Stimulated activated naive CD4-positive, alpha-beta T cell treated with Interleukin-2 at 50 U/mL for 16 hours (primary cell): ENCODE measurements around the gene KIF24.
"Not testable (repeated sequence)": the region's sequence is repeated elsewhere in the genome, so short reads cannot be mapped to it uniquely, and the experiment has no call there.

Experiments
- DNase-seq: peaks from one replicate; lab custom pipeline; 2025; lab: John Stamatoyannopoulos, UW

KIF24 gene

DNA sequence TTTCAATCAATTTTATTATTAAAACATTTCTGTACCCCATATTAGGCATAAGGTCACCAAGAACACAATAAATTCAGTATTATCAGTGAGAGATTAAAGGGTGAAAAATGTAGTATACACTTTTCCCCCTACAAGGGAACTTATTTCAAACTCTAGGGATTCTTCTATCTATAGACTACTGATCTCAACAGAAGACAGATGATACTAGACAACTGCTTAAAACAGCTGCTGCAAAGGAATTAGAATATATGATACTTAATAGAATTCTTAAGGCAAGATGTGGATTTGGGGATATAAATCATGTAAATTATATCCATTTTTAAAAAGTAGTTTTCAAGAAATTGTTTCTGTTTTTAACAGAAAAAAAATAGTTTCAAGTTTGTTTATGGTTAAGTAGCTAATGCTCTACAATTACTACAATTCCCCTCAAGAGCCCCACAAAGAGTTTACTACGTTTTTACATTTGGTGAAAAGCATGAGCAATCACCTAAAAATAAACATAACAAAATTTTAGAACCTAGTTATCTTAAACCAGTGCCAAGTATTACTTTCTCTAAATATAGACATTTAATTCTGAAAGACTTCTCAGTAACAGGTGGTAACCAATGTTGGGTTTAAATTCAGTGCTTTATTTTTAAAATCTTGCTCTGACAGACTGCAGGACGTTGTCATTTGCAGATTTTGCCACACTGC is 6.0 kb downstream of the KIF24 start:
- no peak for DNase-seq

DNA sequence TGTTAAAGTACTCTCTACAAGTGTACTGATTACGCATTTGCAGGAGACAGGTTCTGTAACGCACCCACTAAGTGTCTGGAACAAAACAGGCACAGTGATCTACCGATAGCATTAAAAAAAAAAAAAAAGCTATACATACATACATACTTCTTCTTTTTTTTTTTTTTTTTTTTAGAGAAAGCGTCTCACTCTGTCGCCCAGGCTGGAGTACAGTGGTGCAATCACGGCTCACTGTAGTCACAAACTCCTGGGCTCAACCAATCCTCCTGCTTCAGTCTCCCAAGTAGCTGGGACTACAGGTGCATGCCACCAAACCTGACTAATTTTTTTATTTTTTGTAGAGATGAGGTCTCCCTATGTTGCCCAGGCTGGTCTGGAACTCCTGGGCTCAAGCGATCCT is 7.6 kb downstream of the KIF24 start:
- no peak for DNase-seq

DNA sequence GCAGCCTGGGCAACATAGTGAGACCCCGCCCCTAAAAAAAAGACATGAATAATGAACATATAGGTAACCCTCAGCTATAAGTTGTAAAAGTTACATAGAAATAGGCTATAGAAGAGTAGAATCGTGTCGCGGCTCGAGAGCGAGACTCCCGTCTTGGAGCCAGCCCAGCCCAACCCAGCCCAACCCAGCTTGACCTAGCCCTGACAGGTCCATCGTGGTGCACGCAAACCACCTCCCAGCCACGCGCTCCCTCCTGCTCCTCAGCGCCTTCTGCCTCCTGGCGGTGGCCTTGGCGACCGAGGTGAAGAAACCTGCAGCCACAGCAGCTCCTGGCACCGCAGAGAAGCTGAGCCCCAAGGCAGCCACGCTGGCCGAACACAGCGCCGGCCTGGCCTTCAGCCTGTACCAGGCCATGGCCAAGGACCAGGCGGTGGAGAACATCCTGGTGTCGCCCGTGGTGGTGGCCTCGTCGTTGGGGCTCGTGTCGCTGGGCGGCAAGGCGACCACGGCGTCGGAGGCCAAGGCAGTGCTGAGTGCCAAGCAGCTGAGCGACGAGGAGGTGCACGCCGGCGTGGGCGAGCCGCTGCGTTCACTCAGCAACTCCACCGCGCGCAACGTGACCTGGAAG is 10.8 kb downstream of the KIF24 start:
- DNase-seq: no peak

DNA sequence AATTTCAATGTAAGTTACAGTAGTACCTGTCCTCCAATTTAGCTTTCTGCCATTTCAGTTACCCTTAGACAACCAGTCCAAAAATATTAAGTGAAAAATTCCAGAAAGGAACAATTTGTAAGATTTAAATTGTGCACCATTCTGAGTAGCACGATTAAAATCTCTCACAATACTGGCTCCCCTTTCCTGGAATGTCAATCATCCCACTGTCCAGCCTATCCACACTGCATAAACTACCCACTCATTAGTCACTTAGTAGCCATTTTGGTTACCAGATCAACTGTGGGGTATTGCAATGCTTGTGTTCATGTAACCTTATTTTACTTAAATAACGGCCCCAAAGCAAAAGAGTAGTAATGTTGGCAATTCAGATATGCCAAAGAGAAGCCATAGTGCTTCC is 11.6 kb downstream of the KIF24 start:
- DNase-seq: no peak

DNA sequence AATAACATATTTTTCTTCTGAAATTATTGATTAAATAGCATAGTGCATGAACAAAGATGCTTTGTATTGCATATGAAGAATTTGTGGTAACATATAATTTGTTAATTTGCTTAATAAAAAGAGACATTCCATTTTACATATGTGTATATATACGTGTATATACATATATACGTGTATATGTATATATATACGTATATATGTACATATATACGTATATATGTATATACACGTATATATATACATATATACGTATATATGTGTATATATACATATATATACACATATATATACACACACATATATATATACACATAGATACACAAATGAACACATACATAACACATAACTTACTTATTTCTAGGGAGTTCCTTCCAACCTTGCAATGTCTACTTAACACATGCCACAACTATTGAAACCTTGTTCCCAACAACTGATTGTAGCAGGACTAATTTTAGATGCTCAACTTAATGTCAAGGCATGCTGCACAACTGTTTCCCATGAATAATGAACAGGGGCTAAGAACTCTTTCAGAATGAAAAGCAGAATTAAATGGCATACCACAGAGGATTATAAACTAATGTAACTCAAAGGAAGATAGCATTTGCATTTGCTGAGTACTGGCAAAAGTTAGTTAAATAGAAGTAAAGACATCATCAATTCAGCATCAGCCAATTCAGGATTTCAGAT is 17.4 kb downstream of the KIF24 start:
- DNase-seq: no peak

DNA sequence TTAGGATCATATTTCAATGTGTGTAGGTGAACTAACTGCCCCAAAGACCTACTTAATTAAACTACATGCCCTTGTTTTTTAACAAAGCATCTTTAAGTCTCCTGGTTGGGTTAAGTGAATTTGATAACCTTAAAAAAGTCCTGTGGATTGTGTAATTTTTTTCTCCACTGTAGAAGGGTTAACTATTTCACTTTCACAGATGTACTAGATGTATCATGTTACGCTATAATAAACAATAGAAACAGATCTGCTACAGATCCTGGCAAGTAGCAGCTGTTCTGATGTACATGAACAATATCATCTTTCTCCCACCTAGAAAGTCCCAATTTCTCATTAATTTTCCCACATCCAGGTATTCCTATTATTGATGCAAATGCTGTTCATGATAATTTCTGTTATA is 18.9 kb downstream of the KIF24 start:
- no peak for DNase-seq

DNA sequence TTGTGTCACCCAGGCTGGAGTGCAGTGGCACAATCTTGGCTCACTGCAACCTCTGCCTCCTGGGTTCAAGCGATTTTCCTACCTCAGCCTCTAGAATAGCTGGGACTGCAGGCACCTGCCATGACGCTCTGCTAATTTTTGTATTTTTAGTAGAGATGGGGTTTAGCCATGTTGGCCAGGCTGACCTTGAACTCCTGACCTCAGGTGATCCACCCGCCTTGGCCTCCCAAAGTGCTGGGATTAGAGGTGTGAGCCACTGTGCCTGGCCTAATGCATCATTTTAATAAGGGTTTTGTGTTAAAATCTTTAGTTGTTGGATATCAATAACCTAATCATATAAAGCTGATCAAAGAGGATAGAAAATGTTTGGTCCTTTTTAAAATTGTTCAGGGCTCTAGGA is 20.8 kb downstream of the KIF24 start:
- not testable (repeated sequence) for DNase-seq

DNA sequence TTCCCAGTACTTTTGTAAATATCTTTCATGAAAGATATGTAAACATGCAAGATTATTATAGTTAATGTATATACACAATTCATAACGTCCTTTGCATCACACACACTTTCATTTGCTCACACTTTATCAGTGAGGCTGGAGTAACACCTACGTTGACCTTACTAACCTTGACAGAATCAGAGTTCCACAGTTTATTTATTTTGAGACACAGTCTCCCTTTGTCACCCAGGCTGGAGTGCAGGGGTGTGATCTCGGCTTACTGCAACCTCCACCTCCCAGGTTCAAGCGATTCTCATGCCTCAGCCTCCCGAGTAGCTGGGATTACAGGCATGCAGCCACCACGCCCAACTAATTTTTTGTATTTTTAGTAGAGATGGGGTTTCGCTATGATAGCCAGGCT is 28.0 kb downstream of the KIF24 start:
- DNase-seq: not testable (repeated sequence)

DNA sequence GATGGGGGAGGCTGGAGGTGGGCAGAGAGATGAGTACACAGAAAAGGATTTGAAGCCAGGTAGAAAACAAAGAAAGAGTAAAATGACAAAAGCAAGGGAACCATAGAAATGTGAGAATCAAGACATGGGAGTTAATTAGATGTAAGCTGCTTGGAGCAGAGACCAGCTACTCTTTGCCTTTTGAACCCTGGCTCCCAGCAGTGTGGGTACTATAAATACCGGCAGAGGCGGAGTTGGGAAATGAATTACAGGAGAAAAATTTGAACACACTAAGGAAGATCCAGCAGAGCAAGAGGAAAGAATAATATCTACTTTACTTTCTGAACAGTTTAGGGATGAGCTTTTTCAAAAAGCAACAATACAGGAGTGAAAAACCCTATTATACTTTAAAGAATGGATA is 36.5 kb downstream of the KIF24 start:
- no peak for DNase-seq

DNA sequence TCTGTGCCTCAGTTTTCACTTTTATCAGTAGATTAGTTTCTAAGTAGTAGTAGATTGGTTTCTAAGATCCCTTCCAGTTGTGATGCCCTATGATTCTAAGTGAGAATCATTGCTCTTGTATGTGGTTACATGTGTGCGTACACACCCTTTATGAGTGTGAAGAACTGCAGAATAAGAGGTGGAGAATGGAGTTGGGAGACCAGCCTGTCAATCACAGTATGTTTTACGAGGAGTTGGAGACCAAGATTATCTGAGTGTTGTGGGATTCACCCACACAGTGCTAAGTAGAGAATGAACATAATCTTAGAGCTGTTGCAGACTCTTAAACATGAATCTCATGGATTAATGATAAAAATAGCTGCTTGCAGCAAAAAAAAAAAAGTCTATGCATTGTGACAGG is 37.6 kb downstream of the KIF24 start:
- DNase-seq: no peak

DNA sequence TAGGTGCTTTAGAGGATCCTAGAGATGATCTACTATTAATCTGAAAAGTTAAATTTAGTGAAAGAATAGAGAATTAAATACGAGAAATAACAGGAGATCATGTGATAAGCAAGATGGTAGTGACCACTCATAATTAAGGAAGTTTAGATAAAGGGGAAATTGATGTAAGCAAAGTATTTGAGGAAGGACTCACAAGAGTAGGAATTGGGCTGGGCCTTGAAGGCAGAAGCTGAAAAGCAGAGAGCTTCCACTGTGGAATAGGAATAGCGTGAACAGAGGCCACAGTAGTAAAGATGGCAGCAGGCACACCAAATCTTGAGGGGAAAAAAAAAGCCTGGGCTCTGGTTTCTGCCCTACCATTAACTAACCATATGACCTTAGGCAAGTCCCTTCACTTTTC is 38.0 kb downstream of the KIF24 start:
- no peak for DNase-seq

DNA sequence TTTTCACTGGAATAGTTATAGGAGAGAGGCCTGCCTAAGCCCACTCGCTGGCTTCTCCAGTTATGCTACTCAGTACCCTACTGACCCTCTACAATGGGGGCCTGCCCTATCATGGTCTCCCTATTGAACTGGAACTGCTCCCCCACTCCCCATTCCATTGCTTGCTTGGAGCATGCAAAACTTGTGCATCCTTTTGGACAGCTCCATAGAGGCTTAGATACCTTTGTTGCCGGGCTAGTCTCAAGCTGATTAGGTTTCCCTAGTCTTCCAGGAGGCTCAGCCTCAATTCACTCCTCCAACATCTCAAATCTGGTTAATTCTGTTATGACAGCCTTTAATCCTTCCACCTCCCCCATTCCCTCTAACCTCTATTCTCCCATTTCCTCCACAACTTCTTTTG is 39.9 kb downstream of the KIF24 start:
- no peak for DNase-seq

DNA sequence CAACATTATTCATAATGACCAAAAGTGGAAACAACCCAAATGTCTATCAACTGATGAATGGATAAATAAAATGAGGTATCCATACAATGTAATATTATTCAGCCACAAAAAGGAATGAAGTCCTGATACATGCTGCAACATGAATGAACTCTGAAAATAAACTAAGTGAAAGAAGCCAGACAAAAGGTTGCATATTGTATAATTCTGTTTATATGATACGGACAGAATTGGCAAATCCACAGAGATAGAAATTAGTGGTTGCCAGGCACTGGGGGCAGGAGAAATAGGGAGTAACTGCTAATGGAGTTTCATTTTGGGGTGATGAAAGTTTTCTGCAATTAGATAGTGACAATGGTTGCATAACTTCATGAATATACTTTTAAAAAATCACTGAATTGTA is 47.0 kb downstream of the KIF24 start:
- DNase-seq: no peak

DNA sequence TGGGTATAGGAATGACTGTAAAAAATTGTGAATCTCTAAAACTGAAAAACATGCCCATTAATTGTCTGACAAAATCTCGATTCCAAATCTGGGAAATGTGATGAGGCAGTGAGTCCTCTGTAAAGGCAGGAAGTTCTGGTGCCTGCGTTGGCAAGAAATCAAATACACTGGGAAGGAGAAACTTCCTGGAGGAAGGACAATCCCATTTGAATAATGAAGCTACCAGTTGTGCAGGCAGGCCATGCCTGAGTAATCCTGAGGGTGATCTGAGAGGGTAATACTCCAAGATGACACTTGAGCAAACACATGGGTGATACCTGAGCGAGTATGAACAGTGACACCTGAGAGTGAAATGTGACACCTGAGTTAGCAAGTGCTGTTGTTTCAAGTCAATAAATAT is 49.7 kb downstream of the KIF24 start:
- DNase-seq: no peak
